ENCODE measurements around the gene MED26. TPM values are rescaled to one million over a fixed set of nuclear protein-coding genes. Genes with fewer than 3 reads are reported as not detected.

Gene MED26
- total RNA-seq, 1 donor from 2014 or later: 13.3 TPM

DNA sequence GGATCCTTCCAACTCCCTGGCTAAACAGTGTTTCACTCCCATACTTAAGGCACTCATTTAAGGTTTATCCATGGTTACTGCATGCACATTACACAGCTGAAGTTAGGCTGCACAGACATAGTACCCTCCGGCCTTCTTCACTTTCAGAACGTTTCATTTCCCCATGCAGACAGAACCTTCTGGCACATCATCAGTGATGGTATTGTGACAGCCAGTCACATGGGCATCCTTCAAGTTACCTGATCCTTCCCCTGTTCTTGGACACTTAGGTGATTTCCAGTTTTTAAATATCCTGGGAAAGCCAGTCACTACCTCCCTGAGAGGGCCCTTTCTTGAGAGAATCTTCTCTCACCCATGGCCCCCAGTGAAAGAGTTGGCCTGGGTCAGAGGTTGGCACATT is 22.8 kb upstream of the MED26 start:
- H3K9me3 Mint-ChIP-seq (ENCODE audit: unreplicated experiment): no peaks in the 10 kb centered on the region
- H3K27ac Mint-ChIP-seq (ENCODE audit: unreplicated experiment): no peak overlapping the region
- H3K4me3 Mint-ChIP-seq (ENCODE audit: unreplicated experiment): no peak overlapping the region
- DNase-seq (ENCODE audit: low spot score): no peak
- peaks cover 2% of the 10 kb centered on the region for H3K27me3 Mint-ChIP-seq (ENCODE audit: unreplicated experiment)
- H3K4me1 Mint-ChIP-seq (ENCODE audit: unreplicated experiment): no peaks in the 10 kb centered on the region
- TF ChIP-seq, protein P1, sequence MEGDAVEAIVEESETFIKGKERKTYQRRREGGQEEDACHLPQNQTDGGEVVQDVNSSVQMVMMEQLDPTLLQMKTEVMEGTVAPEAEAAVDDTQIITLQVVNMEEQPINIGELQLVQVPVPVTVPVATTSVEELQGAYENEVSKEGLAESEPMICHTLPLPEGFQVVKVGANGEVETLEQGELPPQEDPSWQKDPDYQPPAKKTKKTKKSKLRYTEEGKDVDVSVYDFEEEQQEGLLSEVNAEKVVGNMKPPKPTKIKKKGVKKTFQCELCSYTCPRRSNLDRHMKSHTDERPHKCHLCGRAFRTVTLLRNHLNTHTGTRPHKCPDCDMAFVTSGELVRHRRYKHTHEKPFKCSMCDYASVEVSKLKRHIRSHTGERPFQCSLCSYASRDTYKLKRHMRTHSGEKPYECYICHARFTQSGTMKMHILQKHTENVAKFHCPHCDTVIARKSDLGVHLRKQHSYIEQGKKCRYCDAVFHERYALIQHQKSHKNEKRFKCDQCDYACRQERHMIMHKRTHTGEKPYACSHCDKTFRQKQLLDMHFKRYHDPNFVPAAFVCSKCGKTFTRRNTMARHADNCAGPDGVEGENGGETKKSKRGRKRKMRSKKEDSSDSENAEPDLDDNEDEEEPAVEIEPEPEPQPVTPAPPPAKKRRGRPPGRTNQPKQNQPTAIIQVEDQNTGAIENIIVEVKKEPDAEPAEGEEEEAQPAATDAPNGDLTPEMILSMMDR (IDR thresholded peaks at IDR 0.05; ENCODE audit: unreplicated experiment): no peak
- peaks cover 34% of the 10 kb centered on the region for H3K36me3 Mint-ChIP-seq (ENCODE audit: low read depth, unreplicated experiment)

DNA sequence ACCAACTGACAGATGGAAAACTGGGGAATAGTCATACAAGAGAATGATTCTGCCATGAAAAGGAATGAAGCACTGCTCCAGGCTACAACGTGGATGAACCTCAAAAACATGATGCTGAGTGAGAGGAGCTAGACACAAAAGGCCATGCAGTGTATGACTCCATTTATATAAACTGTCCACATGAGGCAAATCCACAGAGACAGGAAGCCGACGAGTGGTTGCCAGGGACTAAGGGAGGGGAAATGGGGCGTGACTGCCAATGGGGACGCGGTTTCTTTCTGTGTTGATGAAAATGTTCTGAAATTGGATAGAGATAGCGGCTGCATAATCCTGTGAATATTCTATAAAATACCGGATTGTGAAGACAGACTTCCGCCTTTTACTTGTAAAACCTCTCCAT is 21.7 kb upstream of the MED26 start:
- TF ChIP-seq, protein P1 (IDR thresholded peaks at IDR 0.05; ENCODE audit: unreplicated experiment): no peak
- no peak for DNase-seq (ENCODE audit: low spot score)
- peaks cover 2% of the 10 kb centered on the region for H3K27me3 Mint-ChIP-seq (ENCODE audit: unreplicated experiment)
- no peak overlapping the region for H3K27ac Mint-ChIP-seq (ENCODE audit: unreplicated experiment)
- H3K4me1 Mint-ChIP-seq (ENCODE audit: unreplicated experiment): no peaks in the 10 kb centered on the region
- H3K4me3 Mint-ChIP-seq (ENCODE audit: unreplicated experiment): no peak overlapping the region
- peaks cover 39% of the 10 kb centered on the region for H3K36me3 Mint-ChIP-seq (ENCODE audit: low read depth, unreplicated experiment)
- no peaks in the 10 kb centered on the region for H3K9me3 Mint-ChIP-seq (ENCODE audit: unreplicated experiment)

DNA sequence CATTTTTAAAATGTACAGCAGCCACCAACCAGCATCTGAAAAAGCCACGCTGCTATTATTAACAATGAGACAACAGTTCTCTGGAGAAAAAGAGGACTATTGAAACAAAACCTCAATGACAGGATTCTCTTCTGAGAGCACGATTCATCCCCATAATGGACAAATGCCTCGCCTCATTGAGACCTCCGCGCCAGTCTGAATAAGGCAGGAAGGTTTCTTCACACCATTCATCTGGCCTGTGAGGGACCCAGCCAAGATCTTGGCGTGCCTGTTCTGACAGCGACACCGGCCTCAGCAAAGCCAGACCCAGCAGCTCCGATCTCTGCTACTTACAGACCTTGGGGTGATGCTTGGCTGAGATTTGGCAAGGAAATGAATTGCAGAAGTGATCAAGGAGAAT is 17.1 kb upstream of the MED26 start:
- Mint-ChIP-seq H3K4me1 (ENCODE audit: unreplicated experiment) (no peaks in the 10 kb centered on the region), H3K4me3 (ENCODE audit: unreplicated experiment) (no peak overlapping the region), H3K36me3 (ENCODE audit: low read depth, unreplicated experiment) (peaks cover 18% of the 10 kb centered on the region), H3K27me3 (ENCODE audit: unreplicated experiment) (no peaks in the 10 kb centered on the region), H3K9me3 (ENCODE audit: unreplicated experiment) (no peaks in the 10 kb centered on the region), H3K27ac (ENCODE audit: unreplicated experiment) (no peak overlapping the region)
- no peak for DNase-seq (ENCODE audit: low spot score)
- TF ChIP-seq, protein P1 (IDR thresholded peaks at IDR 0.05; ENCODE audit: unreplicated experiment): no peak

DNA sequence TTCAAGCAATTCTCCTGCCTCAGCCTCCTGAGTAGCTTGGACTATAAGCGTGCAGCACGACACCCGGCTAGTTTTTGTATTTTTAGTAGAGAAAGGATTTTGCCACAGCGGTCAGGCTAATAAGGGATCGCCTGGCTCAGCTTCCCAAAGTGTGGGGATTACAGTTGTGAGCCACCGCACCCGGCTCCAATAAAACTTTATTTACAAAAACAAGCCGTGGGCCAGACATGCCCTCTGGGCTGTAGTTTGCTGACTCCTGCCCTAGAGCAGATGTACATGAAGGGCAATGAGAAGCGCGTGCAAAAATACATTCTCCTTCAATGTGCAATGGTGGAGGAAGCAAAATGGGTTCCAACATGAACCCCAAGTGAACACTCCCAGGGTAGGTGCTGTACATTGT is 13.7 kb upstream of the MED26 start:
- Mint-ChIP-seq H3K4me1 (ENCODE audit: unreplicated experiment) (no peaks in the 10 kb centered on the region), H3K27me3 (ENCODE audit: unreplicated experiment) (peaks cover 1% of the 10 kb centered on the region)

DNA sequence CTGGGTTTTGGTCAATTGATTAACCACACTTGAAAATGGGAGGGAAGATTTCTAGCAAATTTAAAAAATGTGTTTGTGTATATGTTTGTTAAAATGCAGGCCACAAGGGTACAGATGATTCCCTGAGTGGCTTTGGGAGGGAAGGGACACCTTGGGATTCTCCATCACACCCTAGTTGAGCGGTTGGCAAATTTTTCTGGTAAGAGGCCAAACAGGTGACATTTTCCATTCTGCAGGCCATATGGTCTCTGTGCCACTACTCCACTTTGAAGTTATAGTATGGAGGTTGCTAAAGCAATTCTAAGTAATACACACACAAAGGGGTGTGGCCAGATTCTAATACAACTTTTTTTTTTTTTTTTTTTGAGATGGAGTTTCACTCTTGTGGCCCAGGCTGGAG is 12.9 kb upstream of the MED26 start:
- Mint-ChIP-seq H3K9me3 (ENCODE audit: unreplicated experiment) (no peaks in the 10 kb centered on the region), H3K36me3 (ENCODE audit: low read depth, unreplicated experiment) (peaks cover 23% of the 10 kb centered on the region), H3K4me1 (ENCODE audit: unreplicated experiment) (no peaks in the 10 kb centered on the region), H3K4me3 (ENCODE audit: unreplicated experiment) (no peak overlapping the region), H3K27me3 (ENCODE audit: unreplicated experiment) (peaks cover 1% of the 10 kb centered on the region), H3K27ac (ENCODE audit: unreplicated experiment) (no peak overlapping the region)
- TF ChIP-seq, protein P1 (IDR thresholded peaks at IDR 0.05; ENCODE audit: unreplicated experiment): no peak
- no peak for DNase-seq (ENCODE audit: low spot score)

More for the DNA sequence above, 13.7 kb upstream of the MED26 start:
- TF ChIP-seq, protein P1 (IDR thresholded peaks at IDR 0.05; ENCODE audit: unreplicated experiment): no peak
- Mint-ChIP-seq H3K36me3 (ENCODE audit: low read depth, unreplicated experiment) (peaks cover 26% of the 10 kb centered on the region), H3K4me3 (ENCODE audit: unreplicated experiment) (no peak overlapping the region), H3K27ac (ENCODE audit: unreplicated experiment) (no peak overlapping the region), H3K9me3 (ENCODE audit: unreplicated experiment) (no peaks in the 10 kb centered on the region)
- no peak for DNase-seq (ENCODE audit: low spot score)

All from endothelial cell (in vitro differentiated cells).